Activated T-cell treated with anti-CD3 and anti-CD28 coated beads, Interleukin-2, amount 50 U/mL, for 48 hours (primary cell): ENCODE data around the gene GTF2F1.
A peak's percentile ranks its signal among the peaks of the same experiment; 100 is the strongest.
"Not testable (repeated sequence)": the region's sequence is repeated elsewhere in the genome, so short reads cannot be mapped to it uniquely, and the experiment has no call there.

ENCODE experiments used
- DNase-seq, 2 experiments: peaks; one replicate each; pipeline ENCODE4 v3.0.0-alpha.2; 2020

GTF2F1 gene

GRCh38 chr19:6354098-6354674, 38.8 kb downstream of the GTF2F1 start:
- DNase-seq, result no peak

DNA sequence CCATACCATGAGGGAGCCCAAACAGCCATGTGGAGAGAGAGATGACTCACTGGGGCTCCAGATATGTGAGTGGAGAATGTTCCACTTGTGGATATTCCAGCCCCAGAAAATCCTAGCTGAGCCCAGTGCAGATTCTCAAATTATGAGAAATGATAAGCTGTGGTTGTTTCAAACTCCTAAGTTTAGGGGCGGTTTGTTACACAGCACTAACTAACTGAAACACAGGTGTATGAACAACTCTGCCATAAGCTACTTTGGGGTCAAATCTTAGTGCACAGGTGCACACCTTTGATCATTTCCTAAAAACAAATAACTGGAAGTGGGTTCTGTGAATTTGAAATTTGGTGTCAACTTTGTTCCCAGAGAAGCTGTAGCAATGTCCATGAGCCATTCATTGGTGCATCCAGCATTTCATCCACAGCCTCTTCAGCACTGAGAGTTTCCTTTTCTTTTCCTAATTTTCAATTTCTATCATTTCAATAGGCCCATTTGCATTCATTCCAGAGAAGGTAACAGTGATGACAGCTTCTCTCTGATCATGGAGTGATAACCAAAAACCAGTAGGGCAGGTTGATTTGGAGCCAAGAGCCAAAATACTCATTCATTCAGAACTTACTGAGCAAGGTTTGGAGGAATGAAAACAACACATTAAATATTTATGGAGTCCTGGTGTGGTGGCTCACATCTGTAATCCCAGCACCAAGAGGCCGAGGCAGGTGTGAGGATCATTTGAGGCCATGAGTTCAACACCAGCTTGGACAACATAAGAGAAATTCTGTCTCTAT, 40.4 kb downstream of the GTF2F1 start:
- no peak for DNase-seq

GRCh38 chr19:6350688-6351087, 42.3 kb downstream of the GTF2F1 start:
- DNase-seq, result no peak

- not testable (repeated sequence) for DNase-seq
Observed at GRCh38 chr19:6349271-6349670, 43.7 kb downstream of the GTF2F1 start.

DNA sequence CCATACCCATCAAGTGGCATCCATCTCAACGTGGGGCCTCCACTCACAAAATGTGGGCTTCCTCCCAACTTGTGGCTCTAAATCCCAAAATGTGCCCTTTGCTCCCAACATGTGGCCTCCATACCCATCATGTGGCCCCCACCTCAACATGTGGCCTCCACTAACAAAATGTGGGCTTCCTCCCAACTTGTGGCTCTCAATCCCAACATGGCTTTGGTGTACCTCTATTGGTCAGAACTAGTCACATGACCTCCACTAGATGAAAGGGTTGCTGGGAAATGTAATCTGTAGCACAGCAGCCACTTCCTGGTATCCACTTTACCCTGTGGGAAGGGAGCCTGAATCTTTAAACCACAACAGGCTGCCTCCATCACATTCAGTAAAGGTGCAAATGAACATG, 49.5 kb downstream of the GTF2F1 start:
- DNase-seq, result no peak

GRCh38 chr19:6340493-6341201, 52.3 kb downstream of the GTF2F1 start:
- DNase-seq, result peak; percentile 37 to 47

- DNase-seq, result no peak
Observed at GRCh38 chr19:6334490-6335285, 58.3 kb downstream of the GTF2F1 start.

DNA sequence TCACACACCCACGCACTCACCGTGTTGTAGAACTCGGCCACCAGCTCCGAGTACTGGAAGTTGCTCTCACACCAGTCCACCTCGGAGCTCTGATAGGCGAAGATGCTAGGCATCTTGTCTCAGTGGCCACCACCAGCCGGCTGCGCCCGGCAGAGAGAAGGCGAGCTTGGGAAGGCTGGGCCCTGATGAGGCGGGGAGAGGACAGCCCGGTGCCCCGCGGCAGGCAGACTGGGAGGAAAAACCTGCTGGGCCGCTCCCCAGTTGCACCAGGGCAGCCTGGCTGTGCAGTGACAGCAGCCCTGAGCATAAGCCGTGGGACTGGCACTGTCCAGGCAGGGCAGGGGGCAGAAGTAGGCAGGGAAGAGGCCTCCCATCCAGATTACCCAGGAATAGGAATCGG, 59.5 kb downstream of the GTF2F1 start, which contains the start of gene ACER1:
Gene ACER1, minus strand, starts transcription at position 174 of the 400 bp plus-strand sequence. Its CDS starts 61 bp downstream, at position 113.
- no peak for DNase-seq
